Measurements from ENCODE around the gene HS3ST2.
"Not testable (repeated sequence)": the region's sequence is repeated elsewhere in the genome, so short reads cannot be mapped to it uniquely, and the experiment has no call there.

HS3ST2 gene

GRCh38 chr16:22899567-22899966 is 85.6 kb downstream of the HS3ST2 start:
- H3K4me3 ChIP-seq (ENCODE audit: low read depth, low read length); H3K9me3 ChIP-seq (ENCODE audit: control insufficient read depth, insufficient read depth, low read length); H3K27me3 ChIP-seq (ENCODE audit: control insufficient read depth, insufficient read depth, low read length); H3K4me1 ChIP-seq (ENCODE audit: control insufficient read depth, insufficient read depth, low read length); H3K9ac ChIP-seq (ENCODE audit: low read depth, low read length); H3K36me3 ChIP-seq (ENCODE audit: control insufficient read depth, insufficient read depth, low read length); H3K27ac ChIP-seq (ENCODE audit: low read depth, low read length): not testable (repeated sequence)

GRCh38 chr16:22900863-22901262 is 86.9 kb downstream of the HS3ST2 start:
- H3K36me3 ChIP-seq (ENCODE audit: control insufficient read depth, insufficient read depth, low read length), result no peaks in the 10 kb centered on the region
- no peak overlapping the region for H3K27ac ChIP-seq (ENCODE audit: low read depth, low read length)
- H3K9ac ChIP-seq (ENCODE audit: low read depth, low read length), result no peak overlapping the region
- H3K4me1 ChIP-seq (ENCODE audit: control insufficient read depth, insufficient read depth, low read length), result peaks cover 3% of the 10 kb centered on the region; the same call in 1 of the 2 replicates
- no peaks in the 10 kb centered on the region for H3K27me3 ChIP-seq (ENCODE audit: control insufficient read depth, insufficient read depth, low read length)
- H3K9me3 ChIP-seq (ENCODE audit: control insufficient read depth, insufficient read depth, low read length), result no peaks in the 10 kb centered on the region
- H3K4me3 ChIP-seq (ENCODE audit: low read depth, low read length), result no peak overlapping the region

- Histone ChIP-seq H3K36me3 (ENCODE audit: control insufficient read depth, insufficient read depth, low read length) (no peaks in the 10 kb centered on the region), H3K9me3 (ENCODE audit: control insufficient read depth, insufficient read depth, low read length) (no peaks in the 10 kb centered on the region), H3K4me1 (ENCODE audit: control insufficient read depth, insufficient read depth, low read length) (peaks cover 3% of the 10 kb centered on the region; the same call in 1 of the 2 replicates), H3K9ac (ENCODE audit: low read depth, low read length) (no peak overlapping the region), H3K4me3 (ENCODE audit: low read depth, low read length) (no peak overlapping the region), H3K27ac (ENCODE audit: low read depth, low read length) (no peak overlapping the region), H3K27me3 (ENCODE audit: control insufficient read depth, insufficient read depth, low read length) (no peaks in the 10 kb centered on the region)
These were observed 87.6 kb downstream of the HS3ST2 start for GRCh38 chr16:22901563-22901962.

GRCh38 chr16:22903716-22904115 is 89.8 kb downstream of the HS3ST2 start:
- Histone ChIP-seq H3K9ac (ENCODE audit: low read depth, low read length) (no peak overlapping the region), H3K9me3 (ENCODE audit: control insufficient read depth, insufficient read depth, low read length) (no peaks in the 10 kb centered on the region), H3K36me3 (ENCODE audit: control insufficient read depth, insufficient read depth, low read length) (no peaks in the 10 kb centered on the region), H3K4me3 (ENCODE audit: low read depth, low read length) (no peak overlapping the region), H3K27ac (ENCODE audit: low read depth, low read length) (no peak overlapping the region), H3K4me1 (ENCODE audit: control insufficient read depth, insufficient read depth, low read length) (peaks cover 3% of the 10 kb centered on the region; the same call in 1 of the 2 replicates), H3K27me3 (ENCODE audit: control insufficient read depth, insufficient read depth, low read length) (no peaks in the 10 kb centered on the region)

- H3K9me3 ChIP-seq (ENCODE audit: control insufficient read depth, insufficient read depth, low read length), result no peaks in the 10 kb centered on the region
- H3K4me1 ChIP-seq (ENCODE audit: control insufficient read depth, insufficient read depth, low read length), result no peaks in the 10 kb centered on the region
- H3K27ac ChIP-seq (ENCODE audit: low read depth, low read length), result no peak overlapping the region
- H3K27me3 ChIP-seq (ENCODE audit: control insufficient read depth, insufficient read depth, low read length), result no peaks in the 10 kb centered on the region
- no peak overlapping the region for H3K9ac ChIP-seq (ENCODE audit: low read depth, low read length)
- no peaks in the 10 kb centered on the region for H3K36me3 ChIP-seq (ENCODE audit: control insufficient read depth, insufficient read depth, low read length)
- no peak overlapping the region for H3K4me3 ChIP-seq (ENCODE audit: low read depth, low read length)
These were observed 98.7 kb downstream of the HS3ST2 start for GRCh38 chr16:22912654-22913053.

- H3K4me1 ChIP-seq (ENCODE audit: control insufficient read depth, insufficient read depth, low read length), result peaks cover 6% of the 10 kb centered on the region; the same call in 1 of the 2 replicates
- H3K9me3 ChIP-seq (ENCODE audit: control insufficient read depth, insufficient read depth, low read length), result no peaks in the 10 kb centered on the region
- no peak overlapping the region for H3K27ac ChIP-seq (ENCODE audit: low read depth, low read length)
- no peak overlapping the region for H3K9ac ChIP-seq (ENCODE audit: low read depth, low read length)
- H3K27me3 ChIP-seq (ENCODE audit: control insufficient read depth, insufficient read depth, low read length), result no peaks in the 10 kb centered on the region
- no peak overlapping the region for H3K4me3 ChIP-seq (ENCODE audit: low read depth, low read length)
- H3K36me3 ChIP-seq (ENCODE audit: control insufficient read depth, insufficient read depth, low read length), result no peaks in the 10 kb centered on the region
These were observed 101.0 kb downstream of the HS3ST2 start for GRCh38 chr16:22915003-22915402.

- H3K27me3 ChIP-seq (ENCODE audit: control insufficient read depth, insufficient read depth, low read length), result no peaks in the 10 kb centered on the region
- no peak overlapping the region for H3K9ac ChIP-seq (ENCODE audit: low read depth, low read length)
- H3K9me3 ChIP-seq (ENCODE audit: control insufficient read depth, insufficient read depth, low read length), result no peaks in the 10 kb centered on the region
- no peaks in the 10 kb centered on the region for H3K36me3 ChIP-seq (ENCODE audit: control insufficient read depth, insufficient read depth, low read length)
- no peak overlapping the region for H3K4me3 ChIP-seq (ENCODE audit: low read depth, low read length)
- peaks cover under 1% of the 10 kb centered on the region; the same call in 1 of the 2 replicates for H3K4me1 ChIP-seq (ENCODE audit: control insufficient read depth, insufficient read depth, low read length)
- no peak overlapping the region for H3K27ac ChIP-seq (ENCODE audit: low read depth, low read length)
These were observed 109.5 kb downstream of the HS3ST2 start for GRCh38 chr16:22923491-22923890.

GRCh38 chr16:22924492-22924891 is 110.5 kb downstream of the HS3ST2 start:
- H3K4me1 ChIP-seq (ENCODE audit: control insufficient read depth, insufficient read depth, low read length), result no peaks in the 10 kb centered on the region
- no peak overlapping the region for H3K27ac ChIP-seq (ENCODE audit: low read depth, low read length)
- H3K36me3 ChIP-seq (ENCODE audit: control insufficient read depth, insufficient read depth, low read length), result no peaks in the 10 kb centered on the region
- H3K9me3 ChIP-seq (ENCODE audit: control insufficient read depth, insufficient read depth, low read length), result no peaks in the 10 kb centered on the region
- H3K27me3 ChIP-seq (ENCODE audit: control insufficient read depth, insufficient read depth, low read length), result no peaks in the 10 kb centered on the region
- no peak overlapping the region for H3K4me3 ChIP-seq (ENCODE audit: low read depth, low read length)
- H3K9ac ChIP-seq (ENCODE audit: low read depth, low read length), result no peak overlapping the region

- Histone ChIP-seq H3K9me3 (ENCODE audit: control insufficient read depth, insufficient read depth, low read length) (no peaks in the 10 kb centered on the region), H3K4me3 (ENCODE audit: low read depth, low read length) (no peak overlapping the region), H3K36me3 (ENCODE audit: control insufficient read depth, insufficient read depth, low read length) (no peaks in the 10 kb centered on the region), H3K4me1 (ENCODE audit: control insufficient read depth, insufficient read depth, low read length) (no peaks in the 10 kb centered on the region), H3K27me3 (ENCODE audit: control insufficient read depth, insufficient read depth, low read length) (no peaks in the 10 kb centered on the region), H3K9ac (ENCODE audit: low read depth, low read length) (no peak overlapping the region), H3K27ac (ENCODE audit: low read depth, low read length) (no peak overlapping the region)
These were observed 112.3 kb downstream of the HS3ST2 start for GRCh38 chr16:22926105-22926751.

GRCh38 chr16:22927306-22927705 is 113.3 kb downstream of the HS3ST2 start:
- Histone ChIP-seq H3K4me3 (ENCODE audit: low read depth, low read length) (no peak overlapping the region), H3K9me3 (ENCODE audit: control insufficient read depth, insufficient read depth, low read length) (no peaks in the 10 kb centered on the region), H3K4me1 (ENCODE audit: control insufficient read depth, insufficient read depth, low read length) (peaks cover 9% of the 10 kb centered on the region), H3K27me3 (ENCODE audit: control insufficient read depth, insufficient read depth, low read length) (no peaks in the 10 kb centered on the region), H3K27ac (ENCODE audit: low read depth, low read length) (no peak overlapping the region), H3K9ac (ENCODE audit: low read depth, low read length) (no peak overlapping the region), H3K36me3 (ENCODE audit: control insufficient read depth, insufficient read depth, low read length) (no peaks in the 10 kb centered on the region)

- Histone ChIP-seq H3K4me3 (ENCODE audit: low read depth, low read length) (no peak overlapping the region), H3K9me3 (ENCODE audit: control insufficient read depth, insufficient read depth, low read length) (no peaks in the 10 kb centered on the region), H3K4me1 (ENCODE audit: control insufficient read depth, insufficient read depth, low read length) (peaks cover 21% of the 10 kb centered on the region), H3K36me3 (ENCODE audit: control insufficient read depth, insufficient read depth, low read length) (no peaks in the 10 kb centered on the region), H3K9ac (ENCODE audit: low read depth, low read length) (no peak overlapping the region), H3K27ac (ENCODE audit: low read depth, low read length) (no peak overlapping the region), H3K27me3 (ENCODE audit: control insufficient read depth, insufficient read depth, low read length) (no peaks in the 10 kb centered on the region)
These were observed 115.0 kb downstream of the HS3ST2 start for GRCh38 chr16:22928882-22929435.
